ENCODE measurements around the gene HS3ST4.
A peak's percentile ranks its signal among the peaks of the same experiment; 100 is the strongest.
"Not testable (repeated sequence)": the region's sequence is repeated elsewhere in the genome, so short reads cannot be mapped to it uniquely, and the experiment has no call there.

HS3ST4 gene

GRCh38 chr16:26015776-26016175, 324.0 kb downstream of the HS3ST4 start:
- no peak for DNase-seq

GRCh38 chr16:26016989-26017388, 325.2 kb downstream of the HS3ST4 start:
- no peak for DNase-seq

- no peak for DNase-seq
These were observed 327.9 kb downstream of the HS3ST4 start for GRCh38 chr16:26019381-26020242.

GRCh38 chr16:26026709-26027450, 335.1 kb downstream of the HS3ST4 start:
- no peak for DNase-seq

GRCh38 chr16:26031286-26031685, 339.5 kb downstream of the HS3ST4 start:
- DNase-seq: peak in 2 of 14 donors; percentile 3 to 7

- DNase-seq: not testable (repeated sequence)
These were observed 340.9 kb downstream of the HS3ST4 start for GRCh38 chr16:26032661-26033060.

GRCh38 chr16:26041952-26042668, 350.4 kb downstream of the HS3ST4 start:
- DNase-seq: no peak

- no peak for DNase-seq
These were observed 358.7 kb downstream of the HS3ST4 start for GRCh38 chr16:26050472-26050871.

GRCh38 chr16:26051063-26051462, 359.3 kb downstream of the HS3ST4 start:
- no peak for DNase-seq

- DNase-seq: no peak
These were observed 362.1 kb downstream of the HS3ST4 start for GRCh38 chr16:26053889-26054288.

GRCh38 chr16:26058326-26058725, 366.6 kb downstream of the HS3ST4 start:
- no peak for DNase-seq

GRCh38 chr16:26070302-26071100, 378.7 kb downstream of the HS3ST4 start:
- DNase-seq: no peak

- DNase-seq: no peak
These were observed 379.5 kb downstream of the HS3ST4 start for GRCh38 chr16:26071101-26071866.

GRCh38 chr16:26078716-26079355, 387.1 kb downstream of the HS3ST4 start:
- no peak for DNase-seq

- DNase-seq: no peak
These were observed 395.3 kb downstream of the HS3ST4 start for GRCh38 chr16:26087091-26087490.

GRCh38 chr16:26091511-26091910, 399.8 kb downstream of the HS3ST4 start:
- DNase-seq: no peak

- DNase-seq: not testable (repeated sequence)
These were observed 406.4 kb downstream of the HS3ST4 start for GRCh38 chr16:26098206-26098605.

- no peak for DNase-seq
These were observed 410.6 kb downstream of the HS3ST4 start for GRCh38 chr16:26102369-26102768.

- no peak for DNase-seq
These were observed 417.2 kb downstream of the HS3ST4 start for GRCh38 chr16:26108836-26109505.

GRCh38 chr16:26111900-26112299, 420.1 kb downstream of the HS3ST4 start:
- no peak for DNase-seq

Measured in C1 segment of cervical spinal cord (tissue), 14 donors.